GM12878 (cell line): Measurements from ENCODE around the gene KIF21A. TPM values are rescaled to one million over a fixed set of nuclear protein-coding genes. Genes with fewer than 3 reads are reported as not detected.

Source experiments
- ATAC-seq: fragments of 200-7000 bp; cut with Tn5 transposase; 3 replicates; pipeline ENCODE4 v1.9.1; 2020; ENCODE audit warnings: mild to moderate bottlenecking, moderate library complexity
- BruUV-seq: library from RNA; stranded (reverse); fragments of 400-500 nt; replicated peaks from 2 replicates; lab custom pipeline; 2021; lab: Mats Ljungman, UMichigan
- CTCF ChIA-PET: fragments of 300-600 bp; sonication (Branson Sonifier 250); formaldehyde crosslinking; extraction: SDS; loops from one replicate; lab custom pipeline; 2021; ENCODE audit warnings: inconsistent platforms; lab: Yijun Ruan, JAX
- POLR2A ChIA-PET: fragments of 350-600 bp; formaldehyde crosslinking; extraction: SDS; loops from one replicate; lab custom pipeline; 2021; ENCODE audit warnings: inconsistent platforms; lab: Charles Lee
- RAD21 ChIA-PET: fragments of 300-600 bp; sonication (Branson Sonifier 250); formaldehyde crosslinking; loops from one replicate; lab custom pipeline; 2023; ENCODE audit warnings: antibody characterized with exemption; ENCODE audit not compliant: unreplicated experiment; lab: Charles Lee
- SMC1A ChIA-PET: fragments of 300-600 bp; sonication (Branson Sonifier 250); formaldehyde crosslinking; loops from one replicate; lab custom pipeline; 2023; ENCODE audit not compliant: unreplicated experiment, uncharacterized antibody; lab: Charles Lee
- DNase-seq: peaks from one replicate; pipeline ENCODE4 v3.0.0-alpha.2; 2011; ENCODE audit warnings: low read depth, low spot score
- FAIRE-seq: peaks from 3 replicates; lab custom pipeline; 2011; peaks lifted over from hg19 to GRCh38; lab: Jason Lieb, UNC
- H2AFZ ChIP-seq: 2 replicates; pipeline ENCODE4 v1.6.0; 2011; ENCODE audit warnings: low read depth, low read length, control low read depth; ENCODE audit not compliant: control insufficient read depth
- H3K27ac ChIP-seq: 2 replicates; pipeline ENCODE4 v1.5.1; 2011; ENCODE audit warnings: control low read depth; ENCODE audit not compliant: control insufficient read depth, insufficient read depth
- H3K27me3 ChIP-seq, 2 experiments: replicated peaks in 1 of 2; 2 replicates each; pipeline versions ENCODE4 v1.6.0 to v1.6.1; 2011; ENCODE audit warnings: low read length in 1 of 2; ENCODE audit not compliant: control insufficient read depth in 2 of 2, insufficient read depth in 2 of 2
- H3K36me3 ChIP-seq, 2 experiments: 2 replicates each; pipeline ENCODE4 v1.5.1; 2011; ENCODE audit warnings: low read length in 1 of 2; ENCODE audit not compliant: control insufficient read depth in 2 of 2, insufficient read depth in 2 of 2
- H3K4me1 ChIP-seq: 2 replicates; pipeline ENCODE4 v1.6.1; 2011; ENCODE audit warnings: mild to moderate bottlenecking, low read length, moderate library complexity, mixed read lengths; ENCODE audit not compliant: control insufficient read depth, insufficient read depth
- H3K4me2 ChIP-seq: 2 replicates; pipeline ENCODE4 v1.6.0; 2011; ENCODE audit warnings: control low read depth; ENCODE audit not compliant: control insufficient read depth, insufficient read depth
- H3K4me3 ChIP-seq: fragments of 200-600 bp; sonication (generic); 2 replicates; pipeline ENCODE4 v1.5.1; 2016
- H3K79me2 ChIP-seq: 2 replicates; pipeline ENCODE4 v1.6.0; 2011; ENCODE audit warnings: low read length; ENCODE audit not compliant: control insufficient read depth, insufficient read depth
- H3K9ac ChIP-seq: 2 replicates; pipeline ENCODE4 v1.8.0; 2011; ENCODE audit warnings: low read length, control low read depth, mixed read lengths; ENCODE audit not compliant: control insufficient read depth, insufficient read depth
- H3K9me3 ChIP-seq: replicated peaks from 3 replicates; pipeline ENCODE4 v1.5.1; 2011; ENCODE audit warnings: mild to moderate bottlenecking, low read length; ENCODE audit not compliant: control insufficient read depth, insufficient read depth
- H4K20me1 ChIP-seq: 2 replicates; pipeline ENCODE4 v1.6.0; 2011; ENCODE audit not compliant: control insufficient read depth, insufficient read depth
- BCL11A ChIP-seq: IDR thresholded peaks from 2 replicates; pipeline ENCODE4 v1.6.1; 2011; ENCODE audit warnings: low read depth, low read length
- E2F8 ChIP-seq: fragments of 450-650 bp; IDR thresholded peaks from 2 replicates; pipeline ENCODE4 v1.6.1; 2018; ENCODE audit warnings: mild to moderate bottlenecking, low read depth, moderate library complexity; ENCODE audit not compliant: partially characterized antibody
- GABPA ChIP-seq: IDR thresholded peaks from 2 replicates; pipeline ENCODE4 v1.6.1; 2014; ENCODE audit warnings: antibody characterized with exemption, low read depth, mild to moderate bottlenecking, inconsistent platforms
- SMARCA5 ChIP-seq: fragments of 450-650 bp; IDR thresholded peaks from 2 replicates; pipeline ENCODE4 v1.6.1; 2017; ENCODE audit warnings: mild to moderate bottlenecking
- SPI1 ChIP-seq: IDR thresholded peaks from 2 replicates; pipeline ENCODE4 v1.6.1; 2011; ENCODE audit warnings: low read depth, mild to moderate bottlenecking, low read length, moderate library complexity, borderline replicate concordance; ENCODE audit not compliant: insufficient read depth
- SREBF2 ChIP-seq: IDR thresholded peaks from 2 replicates; pipeline ENCODE4 v1.6.1; 2012; ENCODE audit warnings: mild to moderate bottlenecking, low read length
- USF1 ChIP-seq: IDR thresholded peaks from 2 replicates; pipeline ENCODE4 v1.6.1; 2011; ENCODE audit warnings: borderline replicate concordance, low read depth, mild to moderate bottlenecking, moderate library complexity, mixed read lengths, low read length; ENCODE audit not compliant: insufficient read depth; ENCODE audit errors: extremely low read length
- WGBS: methylation state at CpG from one replicate; pipeline ENCODE4 v1.1.6; 2016; ENCODE audit warnings: low lambda C conversion rate; ENCODE audit not compliant: insufficient replicate concordance, insufficient coverage; ENCODE audit errors: missing lambda C conversion rate; 5-methylcytosine and 5-hydroxymethylcytosine counted together
- in situ Hi-C: fragments of 300-500 bp; cut with MboI; formaldehyde crosslinking; loops from 9 replicates; pipeline ENCODE4 v1.14.3; 2018; ENCODE audit warnings: mixed read lengths
- intact Hi-C: fragments of 100-400 bp; cut with micrococcal nuclease; formaldehyde crosslinking; loops from one replicate; pipeline ENCODE4 v1.14.2; 2022; ENCODE audit not compliant: unreplicated experiment
- polyA plus RNA-seq, 11 experiments: library from polyadenylated mRNA; depleted of rRNA in 4 of 11; unstranded in 6 of 11; stranded (reverse) in 5 of 11; fragments of >200 nt; fragmentation: Nextera tagmentation in 4 of 11; fragmentation: Illumina TruSeq in 1 of 11; extraction: Ambion mirVana in 4 of 11; extraction: Trizol in 1 of 11; gene quantifications; 1 replicate in 1 of 11; 2 replicates in 10 of 11; pipeline versions ENCODE4 v1.2.1 to v1.2.3, GENCODE V29; 2011 to 2016; ENCODE audit warnings: inconsistent platforms in 2 of 11, missing spikeins in 2 of 11, low read depth in 1 of 11
- total RNA-seq, 4 experiments: library from RNA; depleted of rRNA in 3 of 4; stranded (reverse); fragments of >200 nt in 3 of 4; fragmentation: Illumina TruSeq in 1 of 4; extraction: Trizol in 1 of 4; gene quantifications; 2 replicates each; pipeline versions ENCODE4 v1.2.1 to v1.2.3, GENCODE V29; 2013 to 2021
- TF ChIP-seq, protein P1 (sequence below): fragments of 450-650 bp; IDR thresholded peaks from 2 replicates; pipeline ENCODE4 v1.6.1; 2017; ENCODE audit warnings: mild to moderate bottlenecking

KIF21A gene
- total and polyA plus RNA-seq, 10 of the 15 experiments (the other 5 are each of a cell fraction or from before 2014, with no cell fraction given), result 21.3 to 42.1 (median 24.5) TPM

DNA sequence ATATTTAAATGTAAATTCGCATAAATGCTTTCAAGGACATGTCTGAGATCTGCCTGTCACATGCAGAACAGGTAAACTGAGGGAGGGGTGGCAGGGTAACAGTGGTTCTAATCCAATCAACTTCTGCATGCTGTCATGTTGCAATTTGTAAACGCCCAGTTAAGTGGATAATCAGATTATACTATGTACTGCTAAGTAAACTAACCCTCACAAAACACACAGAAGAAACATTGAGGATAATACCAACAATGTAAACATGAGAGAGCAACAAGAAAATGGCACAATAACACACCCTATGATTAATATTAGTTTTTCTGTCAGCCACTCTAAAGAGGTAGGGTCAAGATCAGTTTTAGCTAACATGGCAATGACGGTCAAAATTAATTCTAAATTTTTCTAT lies 123.7 kb downstream of the KIF21A start:
- in situ Hi-C loops (loop anchor here (10.0 kb wide), 1 partner anchor 366 kb away; no protein-coding TSS in a partner anchor), intact Hi-C loops (loop anchor here (2.0 to 10.0 kb wide), 4 partner anchors 58 to 374 kb away; partner anchors contain the start of genes ABCD2 and KIF21A)
- ATAC-seq (no peak), FAIRE-seq (peak; percentile 13), DNase-seq (no peak)
- ChIA-PET CTCF (interaction anchor here (1.4 to 3.4 kb wide), 5 partner anchors 11 to 673 kb away, joined by 3 to 22 read pairs (median 5); no protein-coding TSS in a partner anchor), POLR2A (no interaction called here), RAD21 (interaction anchor here (1.3 to 1.7 kb wide), 3 partner anchors 301 to 373 kb away, joined by 3 to 13 read pairs (median 4); partner anchors contain the start of gene ABCD2), SMC1A (interaction anchor here (1.5 kb wide), 1 partner anchor 126 kb away, joined by 3 read pairs; no protein-coding TSS in a partner anchor)
- Histone ChIP-seq H3K36me3 (no peaks in the 10 kb centered on the region), H3K79me2 (no peaks in the 10 kb centered on the region), H3K4me1 (no peaks in the 10 kb centered on the region), H3K4me2 (no peak overlapping the region), H3K27me3 (no peaks in the 10 kb centered on the region), H4K20me1 (no peaks in the 10 kb centered on the region), H2AFZ (no peak overlapping the region), H3K27ac (no peak overlapping the region), H3K4me3 (no peak overlapping the region), H3K9me3 (no peaks in the 10 kb centered on the region), H3K9ac (no peak overlapping the region)
- WGBS, result 98% methylated on average over 3 of the region's 3 CpGs
- no TSS peak for BruUV-seq
- no peak for TF ChIP-seq SREBF2
- TF ChIP-seq, protein P1, sequence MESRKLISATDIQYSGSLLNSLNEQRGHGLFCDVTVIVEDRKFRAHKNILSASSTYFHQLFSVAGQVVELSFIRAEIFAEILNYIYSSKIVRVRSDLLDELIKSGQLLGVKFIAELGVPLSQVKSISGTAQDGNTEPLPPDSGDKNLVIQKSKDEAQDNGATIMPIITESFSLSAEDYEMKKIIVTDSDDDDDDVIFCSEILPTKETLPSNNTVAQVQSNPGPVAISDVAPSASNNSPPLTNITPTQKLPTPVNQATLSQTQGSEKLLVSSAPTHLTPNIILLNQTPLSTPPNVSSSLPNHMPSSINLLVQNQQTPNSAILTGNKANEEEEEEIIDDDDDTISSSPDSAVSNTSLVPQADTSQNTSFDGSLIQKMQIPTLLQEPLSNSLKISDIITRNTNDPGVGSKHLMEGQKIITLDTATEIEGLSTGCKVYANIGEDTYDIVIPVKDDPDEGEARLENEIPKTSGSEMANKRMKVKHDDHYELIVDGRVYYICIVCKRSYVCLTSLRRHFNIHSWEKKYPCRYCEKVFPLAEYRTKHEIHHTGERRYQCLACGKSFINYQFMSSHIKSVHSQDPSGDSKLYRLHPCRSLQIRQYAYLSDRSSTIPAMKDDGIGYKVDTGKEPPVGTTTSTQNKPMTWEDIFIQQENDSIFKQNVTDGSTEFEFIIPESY, result no peak
- no peak for TF ChIP-seq SPI1

GRCh38 chr12:39314547-39314946 lies 128.4 kb downstream of the KIF21A start:
- intact Hi-C loops (loop anchor here (10.0 kb wide), 1 partner anchor 300 kb away; the partner anchor contains the start of gene ABCD2), in situ Hi-C loops (loop anchor here (10.0 kb wide), 1 partner anchor 370 kb away; no protein-coding TSS in a partner anchor)
- no peaks in the 10 kb centered on the region for H3K27me3 ChIP-seq
- BruUV-seq, result no TSS peak
- SMC1A ChIA-PET, result interaction anchor here (0.7 to 0.9 kb wide), 2 partner anchors 11 to 381 kb away, joined by 3 read pairs; no protein-coding TSS in a partner anchor
- H3K27ac ChIP-seq, result no peak overlapping the region
- ATAC-seq, result no peak
- no peaks in the 10 kb centered on the region for H3K4me1 ChIP-seq
- CTCF ChIA-PET, result no interaction called here
- POLR2A ChIA-PET, result no interaction called here
- H3K4me3 ChIP-seq, result no peak overlapping the region
- DNase-seq, result no peak
- no peak for FAIRE-seq
- no peak overlapping the region for H3K9ac ChIP-seq
- RAD21 ChIA-PET, result interaction anchor here (0.7 kb wide), 1 partner anchor 239 kb away, joined by 3 read pairs; no protein-coding TSS in a partner anchor
- no peaks in the 10 kb centered on the region for H3K36me3 ChIP-seq
- no peak overlapping the region for H2AFZ ChIP-seq
- H4K20me1 ChIP-seq, result no peaks in the 10 kb centered on the region
- H3K4me2 ChIP-seq, result no peak overlapping the region
- H3K9me3 ChIP-seq, result no peaks in the 10 kb centered on the region
- H3K79me2 ChIP-seq, result no peaks in the 10 kb centered on the region
- no peak for TF ChIP-seq SMARCA5
- TF ChIP-seq E2F8, result no peak
- TF ChIP-seq GABPA, result no peak
- no peak for TF ChIP-seq USF1
- TF ChIP-seq BCL11A, result no peak
